K562 (cell line): ENCODE results near the gene NPM3. TPM values are rescaled to one million over a fixed set of nuclear protein-coding genes. Genes with fewer than 3 reads are reported as not detected.

Experiments
- BMI1 ChIP-seq: fragments of 150-350 bp; IDR thresholded peaks from 2 replicates; pipeline ENCODE4 v1.6.1; 2014; ENCODE audit warnings: low read length
- ELF4 ChIP-seq: fragments of 450-650 bp; formaldehyde crosslinking; IDR thresholded peaks from 2 replicates; pipeline ENCODE4 v1.4.0; 2022; ENCODE audit warnings: missing genetic modification characterization
- HLTF ChIP-seq: fragments of 450-650 bp; IDR thresholded peaks from 2 replicates; pipeline ENCODE4 v1.6.1; 2016
- LARP7 ChIP-seq: fragments of 450-650 bp; IDR thresholded peaks from 2 replicates; pipeline ENCODE4 v1.6.1; 2016
- LCOR ChIP-seq: sonication (generic); formaldehyde crosslinking; IDR thresholded peaks from 2 replicates; pipeline ENCODE4 v1.8.0; 2022; ENCODE audit warnings: mild to moderate bottlenecking, missing genetic modification reagents
- NFYB ChIP-seq: IDR thresholded peaks from 2 replicates; pipeline ENCODE4 v1.6.1; 2011; ENCODE audit warnings: mild to moderate bottlenecking, moderate library complexity; ENCODE audit not compliant: insufficient read length; ENCODE audit errors: extremely low read depth
- RB1 ChIP-seq: fragments of 450-650 bp; IDR thresholded peaks from 2 replicates; pipeline ENCODE4 v1.6.1; 2017; ENCODE audit warnings: low read depth, mild to moderate bottlenecking
- SAFB2 ChIP-seq: fragments of 200-400 bp; formaldehyde crosslinking; IDR thresholded peaks from 2 replicates; pipeline ENCODE4 v1.6.1; 2018; ENCODE audit warnings: borderline replicate concordance, low read length, low read depth, moderate library complexity; ENCODE audit not compliant: severe bottlenecking
- SMAD3 ChIP-seq: fragments of 450-650 bp; formaldehyde crosslinking; conservative IDR thresholded peaks from 2 replicates; pipeline ENCODE4 v1.4.0; 2020; ENCODE audit warnings: mild to moderate bottlenecking
- SUPT5H ChIP-seq: fragments of 450-650 bp; IDR thresholded peaks from 2 replicates; pipeline ENCODE4 v1.6.1; 2016
- TBP ChIP-seq: optimal IDR thresholded peaks from 2 replicates; pipeline ENCODE3; 2011; ENCODE audit warnings: low read depth, low read length, improper control_type of control experiment
- U2AF1 ChIP-seq: fragments of 200-400 bp; formaldehyde crosslinking; optimal IDR thresholded peaks from 2 replicates; pipeline ENCODE3; 2017; ENCODE audit warnings: mild to moderate bottlenecking, low read depth, low read length, moderate library complexity
- polyA plus RNA-seq, 8 experiments: library from polyadenylated mRNA; depleted of rRNA in 4 of 8; stranded (reverse) in 5 of 8; unstranded in 3 of 8; fragments of >200 nt; fragmentation: Nextera tagmentation in 2 of 8; fragmentation: Illumina TruSeq in 1 of 8; extraction: Ambion mirVana in 2 of 8; extraction: Trizol in 1 of 8; gene quantifications; 2 replicates each; pipeline versions ENCODE4 v1.2.1 to v1.2.3, GENCODE V29; 2011 to 2014; ENCODE audit warnings: inconsistent platforms in 1 of 8, missing spikeins in 1 of 8
- total RNA-seq, 7 experiments: library from RNA; depleted of rRNA in 6 of 7; stranded (reverse); fragments of >200 nt in 6 of 7; fragmentation: Illumina TruSeq in 2 of 7; extraction: Trizol in 2 of 7; gene quantifications; 2 replicates each; pipeline versions ENCODE4 v1.2.1 to v1.2.3, GENCODE V29; 2011 to 2021; ENCODE audit warnings: low replicate concordance in 1 of 7
- TF ChIP-seq, protein P1 (sequence below): fragments of 150-350 bp; IDR thresholded peaks from 2 replicates; pipeline ENCODE4 v1.6.1; 2014; ENCODE audit warnings: low read depth, mild to moderate bottlenecking, low read length, borderline replicate concordance
- TF ChIP-seq, protein P2 (sequence below): sonication (generic); formaldehyde crosslinking; IDR thresholded peaks from 2 replicates; pipeline ENCODE4 v1.8.1; 2023; ENCODE audit warnings: mild to moderate bottlenecking, missing genetic modification reagents, moderate library complexity
- TF ChIP-seq, protein P3 (sequence below): sonication (generic); formaldehyde crosslinking; IDR thresholded peaks from 2 replicates; pipeline ENCODE4 v1.9.0; 2022; ENCODE audit warnings: mild to moderate bottlenecking, missing genetic modification reagents
- TF ChIP-seq, protein P4 (sequence below): fragments of 450-650 bp; formaldehyde crosslinking; IDR thresholded peaks from 2 replicates; pipeline ENCODE4 v1.4.0; 2020; ENCODE audit warnings: mild to moderate bottlenecking, mixed read lengths
- TF ChIP-seq, protein P5 (sequence below), 3 experiments: fragments of 200-800 bp in 1 of 3; fragments of 250-450 bp in 1 of 3; fragments of 450-650 bp in 1 of 3; sonication (Bioruptor Pico) in 1 of 3; sonication (Bioruptor generic) in 1 of 3; formaldehyde crosslinking in 1 of 3; IDR thresholded peaks; 2 replicates each; pipeline versions ENCODE4 v1.6.1 to v1.8.0; 2016 to 2022; ENCODE audit warnings: mild to moderate bottlenecking in 2 of 3, missing genetic modification characterization in 2 of 3, missing compliant biosample characterization in 1 of 3, moderate library complexity in 1 of 3

NPM3 gene
- total and polyA plus RNA-seq, 9 of the 15 experiments (the other 6 are each of a cell fraction or from before 2014, with no cell fraction given): 15.2 to 239 (median 114) TPM

DNA sequence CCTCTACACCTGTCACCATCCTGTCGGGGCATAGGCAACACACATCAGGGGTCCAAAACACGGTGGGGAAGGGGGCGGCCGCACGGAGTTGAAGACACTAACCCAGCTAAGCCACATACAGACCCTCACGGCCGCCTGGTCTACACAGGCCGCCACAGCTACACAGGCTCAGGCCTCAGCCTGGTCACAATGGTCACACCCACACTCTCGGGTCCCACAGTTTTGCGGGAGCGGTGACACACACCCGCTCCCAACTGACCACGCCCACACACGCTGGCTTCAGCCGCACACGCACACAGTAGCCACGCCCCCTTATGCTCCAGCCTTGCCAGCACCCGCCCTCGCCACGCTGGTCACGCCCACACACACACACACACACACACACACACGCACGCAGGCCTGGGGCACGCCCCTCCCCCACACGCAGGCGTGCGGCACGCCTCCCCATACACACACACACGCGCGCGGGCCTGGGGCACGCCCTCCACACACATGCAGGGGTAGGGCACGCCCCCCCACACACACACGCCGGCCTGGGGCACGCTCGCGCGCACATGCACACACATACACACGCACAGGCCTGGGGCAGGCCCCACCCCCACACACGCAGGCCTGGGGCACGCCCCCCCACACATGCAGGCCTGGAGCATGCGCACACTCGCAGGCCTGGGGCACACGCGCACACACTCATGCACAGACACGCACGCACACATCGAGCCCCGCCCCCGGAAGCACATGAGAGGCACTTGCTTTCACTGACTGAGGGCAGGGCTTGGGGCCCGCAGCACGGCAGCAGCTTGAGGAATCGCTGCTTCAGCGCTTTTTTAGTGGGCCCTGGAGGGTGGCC, 47.3 kb upstream of the NPM3 start (continued):
- TF ChIP-seq SMAD3 (CRISPR knock-in tag): no peak
- no peak for TF ChIP-seq BMI1
- TF ChIP-seq, protein P1, sequence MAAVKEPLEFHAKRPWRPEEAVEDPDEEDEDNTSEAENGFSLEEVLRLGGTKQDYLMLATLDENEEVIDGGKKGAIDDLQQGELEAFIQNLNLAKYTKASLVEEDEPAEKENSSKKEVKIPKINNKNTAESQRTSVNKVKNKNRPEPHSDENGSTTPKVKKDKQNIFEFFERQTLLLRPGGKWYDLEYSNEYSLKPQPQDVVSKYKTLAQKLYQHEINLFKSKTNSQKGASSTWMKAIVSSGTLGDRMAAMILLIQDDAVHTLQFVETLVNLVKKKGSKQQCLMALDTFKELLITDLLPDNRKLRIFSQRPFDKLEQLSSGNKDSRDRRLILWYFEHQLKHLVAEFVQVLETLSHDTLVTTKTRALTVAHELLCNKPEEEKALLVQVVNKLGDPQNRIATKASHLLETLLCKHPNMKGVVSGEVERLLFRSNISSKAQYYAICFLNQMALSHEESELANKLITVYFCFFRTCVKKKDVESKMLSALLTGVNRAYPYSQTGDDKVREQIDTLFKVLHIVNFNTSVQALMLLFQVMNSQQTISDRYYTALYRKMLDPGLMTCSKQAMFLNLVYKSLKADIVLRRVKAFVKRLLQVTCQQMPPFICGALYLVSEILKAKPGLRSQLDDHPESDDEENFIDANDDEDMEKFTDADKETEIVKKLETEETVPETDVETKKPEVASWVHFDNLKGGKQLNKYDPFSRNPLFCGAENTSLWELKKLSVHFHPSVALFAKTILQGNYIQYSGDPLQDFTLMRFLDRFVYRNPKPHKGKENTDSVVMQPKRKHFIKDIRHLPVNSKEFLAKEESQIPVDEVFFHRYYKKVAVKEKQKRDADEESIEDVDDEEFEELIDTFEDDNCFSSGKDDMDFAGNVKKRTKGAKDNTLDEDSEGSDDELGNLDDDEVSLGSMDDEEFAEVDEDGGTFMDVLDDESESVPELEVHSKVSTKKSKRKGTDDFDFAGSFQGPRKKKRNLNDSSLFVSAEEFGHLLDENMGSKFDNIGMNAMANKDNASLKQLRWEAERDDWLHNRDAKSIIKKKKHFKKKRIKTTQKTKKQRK: no peak
- TF ChIP-seq LCOR: 0 out of 2 replicates have a peak, but pooled peaks have one; percentile 16
- peak; percentile 82; the same call in 1 of the 2 replicates for TF ChIP-seq LARP7
- TF ChIP-seq, protein P2, sequence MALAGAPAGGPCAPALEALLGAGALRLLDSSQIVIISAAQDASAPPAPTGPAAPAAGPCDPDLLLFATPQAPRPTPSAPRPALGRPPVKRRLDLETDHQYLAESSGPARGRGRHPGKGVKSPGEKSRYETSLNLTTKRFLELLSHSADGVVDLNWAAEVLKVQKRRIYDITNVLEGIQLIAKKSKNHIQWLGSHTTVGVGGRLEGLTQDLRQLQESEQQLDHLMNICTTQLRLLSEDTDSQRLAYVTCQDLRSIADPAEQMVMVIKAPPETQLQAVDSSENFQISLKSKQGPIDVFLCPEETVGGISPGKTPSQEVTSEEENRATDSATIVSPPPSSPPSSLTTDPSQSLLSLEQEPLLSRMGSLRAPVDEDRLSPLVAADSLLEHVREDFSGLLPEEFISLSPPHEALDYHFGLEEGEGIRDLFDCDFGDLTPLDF (CRISPR knock-in tag): no peak
- TF ChIP-seq, protein P3, sequence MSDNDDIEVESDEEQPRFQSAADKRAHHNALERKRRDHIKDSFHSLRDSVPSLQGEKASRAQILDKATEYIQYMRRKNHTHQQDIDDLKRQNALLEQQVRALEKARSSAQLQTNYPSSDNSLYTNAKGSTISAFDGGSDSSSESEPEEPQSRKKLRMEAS (CRISPR knock-in tag): peak; percentile 96
- no peak for TF ChIP-seq SAFB2
- TF ChIP-seq, protein P4, sequence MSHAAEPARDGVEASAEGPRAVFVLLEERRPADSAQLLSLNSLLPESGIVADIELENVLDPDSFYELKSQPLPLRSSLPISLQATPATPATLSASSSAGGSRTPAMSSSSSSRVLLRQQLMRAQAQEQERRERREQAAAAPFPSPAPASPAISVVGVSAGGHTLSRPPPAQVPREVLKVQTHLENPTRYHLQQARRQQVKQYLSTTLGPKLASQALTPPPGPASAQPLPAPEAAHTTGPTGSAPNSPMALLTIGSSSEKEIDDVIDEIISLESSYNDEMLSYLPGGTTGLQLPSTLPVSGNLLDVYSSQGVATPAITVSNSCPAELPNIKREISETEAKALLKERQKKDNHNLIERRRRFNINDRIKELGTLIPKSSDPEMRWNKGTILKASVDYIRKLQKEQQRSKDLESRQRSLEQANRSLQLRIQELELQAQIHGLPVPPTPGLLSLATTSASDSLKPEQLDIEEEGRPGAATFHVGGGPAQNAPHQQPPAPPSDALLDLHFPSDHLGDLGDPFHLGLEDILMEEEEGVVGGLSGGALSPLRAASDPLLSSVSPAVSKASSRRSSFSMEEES (CRISPR knock-in tag): no peak
- peak; percentile 35; the same call in 1 of the 2 replicates for TF ChIP-seq ELF4 (CRISPR knock-in tag)
- 0 out of 2 replicates have a peak, but pooled peaks have one; percentile 31 for TF ChIP-seq RB1
- TF ChIP-seq HLTF: peak; percentile 85
- peak; percentile 56 for TF ChIP-seq SUPT5H
- TF ChIP-seq TBP: peak; percentile 15
- no peak for TF ChIP-seq NFYB
- TF ChIP-seq U2AF1: peak; percentile 84
- TF ChIP-seq, protein P5, sequence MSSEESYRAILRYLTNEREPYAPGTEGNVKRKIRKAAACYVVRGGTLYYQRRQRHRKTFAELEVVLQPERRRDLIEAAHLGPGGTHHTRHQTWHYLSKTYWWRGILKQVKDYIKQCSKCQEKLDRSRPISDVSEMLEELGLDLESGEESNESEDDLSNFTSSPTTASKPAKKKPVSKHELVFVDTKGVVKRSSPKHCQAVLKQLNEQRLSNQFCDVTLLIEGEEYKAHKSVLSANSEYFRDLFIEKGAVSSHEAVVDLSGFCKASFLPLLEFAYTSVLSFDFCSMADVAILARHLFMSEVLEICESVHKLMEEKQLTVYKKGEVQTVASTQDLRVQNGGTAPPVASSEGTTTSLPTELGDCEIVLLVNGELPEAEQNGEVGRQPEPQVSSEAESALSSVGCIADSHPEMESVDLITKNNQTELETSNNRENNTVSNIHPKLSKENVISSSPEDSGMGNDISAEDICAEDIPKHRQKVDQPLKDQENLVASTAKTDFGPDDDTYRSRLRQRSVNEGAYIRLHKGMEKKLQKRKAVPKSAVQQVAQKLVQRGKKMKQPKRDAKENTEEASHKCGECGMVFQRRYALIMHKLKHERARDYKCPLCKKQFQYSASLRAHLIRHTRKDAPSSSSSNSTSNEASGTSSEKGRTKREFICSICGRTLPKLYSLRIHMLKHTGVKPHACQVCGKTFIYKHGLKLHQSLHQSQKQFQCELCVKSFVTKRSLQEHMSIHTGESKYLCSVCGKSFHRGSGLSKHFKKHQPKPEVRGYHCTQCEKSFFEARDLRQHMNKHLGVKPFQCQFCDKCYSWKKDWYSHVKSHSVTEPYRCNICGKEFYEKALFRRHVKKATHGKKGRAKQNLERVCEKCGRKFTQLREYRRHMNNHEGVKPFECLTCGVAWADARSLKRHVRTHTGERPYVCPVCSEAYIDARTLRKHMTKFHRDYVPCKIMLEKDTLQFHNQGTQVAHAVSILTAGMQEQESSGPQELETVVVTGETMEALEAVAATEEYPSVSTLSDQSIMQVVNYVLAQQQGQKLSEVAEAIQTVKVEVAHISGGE (CRISPR knock-in tag; IDR thresholded peaks at IDR 0.05): peak in 1 of 3 experiments; percentile 74; a peak in 2 of 6 replicates
